HG03342 (cell line): Measurements from ENCODE around the gene ACTR8.

Experiments used
- ATAC-seq: cut with Tn5 transposase; IDR thresholded peaks from one replicate; pipeline ENCODE4 v1.9.1; 2021; ENCODE audit warnings: mild to moderate bottlenecking, moderate library complexity; ENCODE audit not compliant: unreplicated experiment

ACTR8 gene

GRCh38 chr3:53817809-53818208 lies 64.1 kb downstream of the ACTR8 start:
- no peak for ATAC-seq

GRCh38 chr3:53817211-53817610 lies 64.7 kb downstream of the ACTR8 start:
- no peak for ATAC-seq
